ENCODE results near the gene EXOSC7.

- no peak for TF ChIP-seq CTCF (IDR thresholded peaks at IDR 0.05)
- no peak for TF ChIP-seq POLR2A (IDR thresholded peaks at IDR 0.05)
Observed at GRCh38 chr3:45029216-45029615, 53.2 kb downstream of the EXOSC7 start.

All from adrenal gland (tissue), 5 donors.